ENCODE data around the gene SIN3A. TPM values are rescaled to one million over a fixed set of nuclear protein-coding genes. Genes with fewer than 3 reads are reported as not detected.

Gene SIN3A
- total RNA-seq, 1 experiment from 2014 or later = 68.5 TPM

- Histone ChIP-seq H3K4me1 (peaks cover 8% of the 10 kb centered on the region), H3K27me3 (no peaks in the 10 kb centered on the region), H3K4me3 (no peak overlapping the region), H3K9me3 (replicated peaks) (no peaks in the 10 kb centered on the region), H3K27ac (no peak overlapping the region), H3K36me3 (no peaks in the 10 kb centered on the region)
- no peak for DNase-seq
Observed at GRCh38 chr15:75328493-75329314, 122.8 kb downstream of the SIN3A start.

GRCh38 chr15:75327491-75327890 is 124.0 kb downstream of the SIN3A start:
- H3K36me3 ChIP-seq = no peaks in the 10 kb centered on the region
- no peaks in the 10 kb centered on the region for H3K9me3 ChIP-seq (replicated peaks)
- H3K4me3 ChIP-seq = no peak overlapping the region
- H3K27me3 ChIP-seq = no peaks in the 10 kb centered on the region
- DNase-seq = peak; percentile 60 to 78
- peaks cover 8% of the 10 kb centered on the region for H3K4me1 ChIP-seq
- no peak overlapping the region for H3K27ac ChIP-seq

GRCh38 chr15:75327005-75327404 is 124.5 kb downstream of the SIN3A start:
- Histone ChIP-seq H3K4me3 (no peak overlapping the region), H3K36me3 (no peaks in the 10 kb centered on the region), H3K27ac (no peak overlapping the region), H3K4me1 (peaks cover 8% of the 10 kb centered on the region), H3K27me3 (no peaks in the 10 kb centered on the region), H3K9me3 (replicated peaks) (no peaks in the 10 kb centered on the region)
- no peak for DNase-seq

GRCh38 chr15:75325922-75326321 is 125.6 kb downstream of the SIN3A start:
- H3K27ac ChIP-seq = no peak overlapping the region
- DNase-seq = no peak
- H3K9me3 ChIP-seq (replicated peaks) = no peaks in the 10 kb centered on the region
- H3K4me3 ChIP-seq = no peak overlapping the region
- H3K4me1 ChIP-seq = peaks cover 8% of the 10 kb centered on the region
- no peaks in the 10 kb centered on the region for H3K27me3 ChIP-seq
- no peaks in the 10 kb centered on the region for H3K36me3 ChIP-seq

- no peak for DNase-seq
- Histone ChIP-seq H3K36me3 (no peaks in the 10 kb centered on the region), H3K27me3 (no peaks in the 10 kb centered on the region), H3K9me3 (replicated peaks) (no peaks in the 10 kb centered on the region), H3K4me1 (no peaks in the 10 kb centered on the region), H3K4me3 (no peak overlapping the region), H3K27ac (no peak overlapping the region)
Observed at GRCh38 chr15:75321711-75322110, 129.8 kb downstream of the SIN3A start.

Other genes with a start within 250 kb of the SIN3A start
- 19.6 and 21.1 TPM in 2 replicates for gene C15orf39, start 249.8 kb downstream of the SIN3A start, total RNA-seq (2014; rRNA removed; shearing (Covaris generic))
- gene GOLGA6C, start 193.4 kb downstream of the SIN3A start, total RNA-seq (2014; rRNA removed; shearing (Covaris generic)) = not detected in 2 replicates
- not detected in 2 replicates for gene GOLGA6D, start 168.9 kb downstream of the SIN3A start, total RNA-seq (2014; rRNA removed; shearing (Covaris generic))
- 59.2 and 59.9 TPM in 2 replicates for gene COMMD4, start 115.6 kb downstream of the SIN3A start, total RNA-seq (2014; rRNA removed; shearing (Covaris generic))
- gene NEIL1, start 104.7 kb downstream of the SIN3A start, total RNA-seq (2014; rRNA removed; shearing (Covaris generic)) = 1.5 and 2.0 TPM in 2 replicates
- gene MAN2C1, start 83.1 kb downstream of the SIN3A start, total RNA-seq (2014; rRNA removed; shearing (Covaris generic)) = 35.1 and 50.3 TPM in 2 replicates
- gene PTPN9, start 127.6 kb upstream of the SIN3A start, total RNA-seq (2014; rRNA removed; shearing (Covaris generic)) = 22.0 and 22.5 TPM in 2 replicates
- gene SNUPN, start 174.0 kb upstream of the SIN3A start, total RNA-seq (2014; rRNA removed; shearing (Covaris generic)) = 23.5 and 26.5 TPM in 2 replicates
- 58.5 and 60.9 TPM in 2 replicates for gene IMP3, start 188.5 kb upstream of the SIN3A start, total RNA-seq (2014; rRNA removed; shearing (Covaris generic))
- gene SNX33, start 196.2 kb upstream of the SIN3A start, total RNA-seq (2014; rRNA removed; shearing (Covaris generic)) = 7.4 and 8.3 TPM in 2 replicates